Keratinocyte (primary cell): ENCODE results near the gene BEX2. TPM values are rescaled to one million over a fixed set of nuclear protein-coding genes. Genes with fewer than 3 reads are reported as not detected.

Source experiments
- DNase-seq: peaks from one replicate; pipeline ENCODE4 v3.0.0-alpha.2; 2011; ENCODE audit warnings: low read depth, missing footprints, low spot score
- FAIRE-seq: peaks from 2 replicates; lab custom pipeline; 2011; peaks lifted over from hg19 to GRCh38; lab: Jason Lieb, UNC
- H2AFZ ChIP-seq: 2 replicates; pipeline ENCODE4 v1.6.0; 2012; ENCODE audit warnings: low read length, control low read depth, inconsistent platforms; ENCODE audit not compliant: control insufficient read depth
- H3K27ac ChIP-seq: 2 replicates; pipeline ENCODE4 v1.5.1; 2011; ENCODE audit warnings: low read length; ENCODE audit not compliant: control insufficient read depth, insufficient read depth
- H3K27me3 ChIP-seq: 3 replicates; pipeline ENCODE4 v1.6.0; 2011; ENCODE audit warnings: low read length; ENCODE audit not compliant: control insufficient read depth, insufficient read depth; ENCODE audit errors: extremely low read depth
- H3K36me3 ChIP-seq, 2 experiments: 2 replicates in 1 of 2; 3 replicates in 1 of 2; pipeline ENCODE4 v1.5.1; 2011; ENCODE audit warnings: low read length in 2 of 2, mild to moderate bottlenecking in 1 of 2; ENCODE audit not compliant: control insufficient read depth in 2 of 2, insufficient read depth in 2 of 2; ENCODE audit errors: extremely low read depth in 1 of 2
- H3K4me1 ChIP-seq: 3 replicates; pipeline ENCODE4 v1.5.1; 2011; ENCODE audit warnings: low read length; ENCODE audit not compliant: control insufficient read depth, insufficient read depth; ENCODE audit errors: extremely low read depth
- H3K4me2 ChIP-seq: 3 replicates; pipeline ENCODE4 v1.6.0; 2011; ENCODE audit warnings: low read depth, low read length; ENCODE audit not compliant: control insufficient read depth, insufficient read depth; ENCODE audit errors: extremely low read depth
- H3K4me3 ChIP-seq, 3 experiments: fragments of 200-600 bp in 1 of 3; sonication (generic) in 1 of 3; 2 replicates in 2 of 3; 3 replicates in 1 of 3; pipeline ENCODE4 v1.5.1; 2011 to 2016; ENCODE audit warnings: low read length in 3 of 3, mild to moderate bottlenecking in 3 of 3, control low read depth in 2 of 3, inconsistent platforms in 1 of 3, low read depth in 1 of 3, mixed read lengths in 1 of 3, mixed run types in 1 of 3, moderate library complexity in 1 of 3; ENCODE audit not compliant: control insufficient read depth in 2 of 3, insufficient read depth in 2 of 3; ENCODE audit errors: extremely low read depth in 1 of 3
- H3K79me2 ChIP-seq: 2 replicates; pipeline ENCODE4 v1.6.0; 2012; ENCODE audit warnings: low read length; ENCODE audit not compliant: control insufficient read depth, insufficient read depth
- H3K9ac ChIP-seq: 3 replicates; pipeline ENCODE4 v1.6.0; 2011; ENCODE audit warnings: low read length; ENCODE audit not compliant: control insufficient read depth, insufficient read depth; ENCODE audit errors: extremely low read depth
- H3K9me1 ChIP-seq: 3 replicates; pipeline ENCODE4 v1.6.0; 2011; ENCODE audit warnings: low read length; ENCODE audit not compliant: control insufficient read depth, insufficient read depth; ENCODE audit errors: extremely low read depth
- H3K9me3 ChIP-seq: 2 replicates; pipeline ENCODE4 v1.5.1; 2012; ENCODE audit warnings: low read depth, low read length; ENCODE audit not compliant: control insufficient read depth
- H4K20me1 ChIP-seq: 3 replicates; pipeline ENCODE4 v1.6.0; 2011; ENCODE audit warnings: low read length; ENCODE audit not compliant: control insufficient read depth, insufficient read depth; ENCODE audit errors: extremely low read depth
- CTCF ChIP-seq, 3 experiments: IDR thresholded peaks in 1 of 3; conservative IDR thresholded peaks in 1 of 3; optimal IDR thresholded peaks in 1 of 3; 2 replicates in 2 of 3; 3 replicates in 1 of 3; pipeline versions ENCODE3 to v1.5.1; 2011; ENCODE audit warnings: low read length in 3 of 3, mild to moderate bottlenecking in 3 of 3, moderate library complexity in 2 of 3, control low read depth in 1 of 3, inconsistent platforms in 1 of 3; ENCODE audit not compliant: insufficient read depth in 2 of 3; ENCODE audit errors: extremely low read depth in 1 of 3
- EZH2 ChIP-seq: IDR thresholded peaks from one replicate; pipeline ENCODE4 v1.6.1; 2012; ENCODE audit warnings: inconsistent platforms, mild to moderate bottlenecking, low read length, moderate library complexity
- dilution Hi-C: fragments of 300-500 bp; cut with MboI; formaldehyde crosslinking; loops from one replicate; pipeline ENCODE4 v1.7.0; 2020; ENCODE audit warnings: low sequenced_read_pairs; ENCODE audit not compliant: extremely low pct_ligation_motif_present
- polyA plus RNA-seq, 5 experiments: library from polyadenylated mRNA; depleted of rRNA in 3 of 5; stranded (reverse) in 3 of 5; stranded (forward) in 1 of 5; unstranded in 1 of 5; fragments of >200 nt; gene quantifications; 1 replicate in 1 of 5; 2 replicates in 3 of 5; 3 replicates in 1 of 5; pipeline versions ENCODE4 v1.2.1 to v1.2.3, GENCODE V29; 2011 to 2012; ENCODE audit warnings: missing spikeins in 2 of 5, low read depth in 1 of 5, low replicate concordance in 1 of 5

BEX2 gene
- polyA plus RNA-seq, 1 donor (not counting 4 experiments of a cell fraction or from before 2014, with no cell fraction given), result 6.5 TPM

- H3K27ac ChIP-seq, result no peak overlapping the region
- no peak overlapping the region for H3K9ac ChIP-seq
- no peaks in the 10 kb centered on the region for H4K20me1 ChIP-seq
- H3K79me2 ChIP-seq, result no peaks in the 10 kb centered on the region
- no peak for TF ChIP-seq EZH2
- TF ChIP-seq CTCF (optimal IDR thresholded peaks at IDR 0.05 in 1 of 3, IDR thresholded peaks at IDR 0.05 in 1 of 3, conservative IDR thresholded peaks at IDR 0.05 in 1 of 3; ENCODE audit: extremely low read depth in 1 of 3, insufficient read depth in 2 of 3, low read length in 3 of 3), result no peak
- H3K27me3 ChIP-seq, result no peaks in the 10 kb centered on the region
- DNase-seq (no peak), FAIRE-seq (no peak)
- no peak overlapping the region for H3K4me3 ChIP-seq
- dilution Hi-C loops, result no loop called here
- no peak overlapping the region for H3K4me2 ChIP-seq
- no peaks in the 10 kb centered on the region for H3K9me3 ChIP-seq
- no peaks in the 10 kb centered on the region for H3K4me1 ChIP-seq
- H3K9me1 ChIP-seq, result no peaks in the 10 kb centered on the region
- H3K36me3 ChIP-seq, result no peaks in the 10 kb centered on the region
- H2AFZ ChIP-seq, result no peak overlapping the region
Observed at GRCh38 chrX:103344606-103345005, 33.8 kb upstream of the BEX2 start.

- FAIRE-seq (peak; percentile 88), DNase-seq (no peak)
- TF ChIP-seq EZH2 (no peak), CTCF (optimal IDR thresholded peaks at IDR 0.05 in 1 of 3, IDR thresholded peaks at IDR 0.05 in 1 of 3, conservative IDR thresholded peaks at IDR 0.05 in 1 of 3; ENCODE audit: extremely low read depth in 1 of 3, insufficient read depth in 2 of 3, low read length in 3 of 3) (peak; percentile 60 to 65 (median 64))
- Histone ChIP-seq H3K27me3 (no peaks in the 10 kb centered on the region), H3K36me3 (no peaks in the 10 kb centered on the region), H3K9ac (no peak overlapping the region), H3K9me3 (no peaks in the 10 kb centered on the region), H3K4me1 (no peaks in the 10 kb centered on the region), H3K27ac (no peak overlapping the region), H4K20me1 (no peaks in the 10 kb centered on the region), H3K9me1 (no peaks in the 10 kb centered on the region), H3K79me2 (no peaks in the 10 kb centered on the region), H3K4me2 (no peak overlapping the region), H2AFZ (no peak overlapping the region), H3K4me3 (no peak overlapping the region)
- dilution Hi-C loops, result no loop called here
Observed at GRCh38 chrX:103343105-103343504, 32.3 kb upstream of the BEX2 start.
